Activated CD8-positive, alpha-beta T cell treated with anti-CD3 and anti-CD28 coated beads, Interleukin-2, amount 10 ng/mL, durations not matched to agents 7 days and 5 days (primary cell): ENCODE results near the gene RNASE13. TPM values are rescaled to one million over a fixed set of nuclear protein-coding genes. Genes with fewer than 3 reads are reported as not detected.
"Not testable (repeated sequence)": the region's sequence is repeated elsewhere in the genome, so short reads cannot be mapped to it uniquely, and the experiment has no call there.

Experiments
- ATAC-seq: fragments of 150-1000 bp; cut with Tn5 transposase; one replicate; pipeline ENCODE4 v1.10.0; 2021; ENCODE audit warnings: moderate library complexity
- CTCF ChIA-PET: fragments of 350-600 bp; sonication (Branson Sonifier 250); formaldehyde crosslinking; loops from one replicate; lab custom pipeline; 2021; ENCODE audit warnings: antibody characterized with exemption; lab: Charles Lee
- POLR2A ChIA-PET: fragments of 350-600 bp; sonication (Branson Sonifier 250); formaldehyde crosslinking; loops from one replicate; lab custom pipeline; 2021; ENCODE audit warnings: antibody characterized with exemption; lab: Charles Lee
- DNase-seq: peaks from one replicate; pipeline ENCODE4 v3.0.0-alpha.2; 2020
- H3K27ac Mint-ChIP-seq: one replicate; pipeline ENCODE4 v1.8.0; 2021; ENCODE audit warnings: mild to moderate bottlenecking, mixed read lengths
- H3K27me3 Mint-ChIP-seq: one replicate; pipeline ENCODE4 v1.8.0; 2021; ENCODE audit warnings: low read depth, mixed read lengths
- H3K36me3 Mint-ChIP-seq: one replicate; pipeline ENCODE4 v1.8.0; 2021; ENCODE audit warnings: low read depth, mixed read lengths
- H3K4me1 Mint-ChIP-seq: one replicate; pipeline ENCODE4 v1.8.0; 2021; ENCODE audit warnings: low read depth, mixed read lengths
- H3K4me3 Mint-ChIP-seq: one replicate; pipeline ENCODE4 v1.8.0; 2021; ENCODE audit warnings: mild to moderate bottlenecking, mixed read lengths
- H3K9me3 Mint-ChIP-seq: one replicate; pipeline ENCODE4 v1.8.0; 2022; ENCODE audit warnings: mixed read lengths; ENCODE audit not compliant: insufficient read depth
- total RNA-seq, 2 experiments: library from RNA; stranded (reverse); gene quantifications; one replicate each; pipeline ENCODE4 v1.2.3, GENCODE V29; 2021

Gene RNASE13
- total RNA-seq, 2 experiments from 2014 or later: not detected

DNA sequence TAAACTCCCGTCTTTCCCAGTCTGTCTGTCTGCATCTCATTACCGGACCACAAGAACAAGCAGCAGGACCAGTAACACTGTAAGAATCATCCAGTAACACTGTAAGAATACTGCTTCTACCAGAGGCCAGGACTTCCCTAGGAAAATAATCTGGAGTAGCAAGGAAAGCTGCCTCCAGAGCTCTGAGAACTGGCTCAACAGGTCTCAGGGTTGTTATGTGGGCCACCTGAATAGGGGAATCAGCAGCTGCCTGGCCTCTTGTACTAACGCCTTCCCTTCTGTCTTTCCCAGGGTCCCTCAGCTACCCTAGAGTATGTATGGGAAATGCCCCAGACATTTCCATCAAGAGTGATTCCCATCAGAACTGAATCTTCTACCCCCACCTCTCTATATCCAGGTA lies 36.5 kb downstream of the RNASE13 start:
- Mint-ChIP-seq H3K27me3 (no peaks in the 10 kb centered on the region), H3K4me3 (no peak overlapping the region), H3K9me3 (no peaks in the 10 kb centered on the region), H3K27ac (peak overlapping the region; percentile 51), H3K36me3 (peaks cover 42% of the 10 kb centered on the region), H3K4me1 (peaks cover 13% of the 10 kb centered on the region)
- DNase-seq (no peak), ATAC-seq (no peak)
- CTCF ChIA-PET: interaction anchor here (1.2 to 11.9 kb wide), 4 partner anchors 17 to 107 kb away, joined by 3 to 126 read pairs (median 16); no protein-coding TSS in a partner anchor
- POLR2A ChIA-PET: no interaction called here

DNA sequence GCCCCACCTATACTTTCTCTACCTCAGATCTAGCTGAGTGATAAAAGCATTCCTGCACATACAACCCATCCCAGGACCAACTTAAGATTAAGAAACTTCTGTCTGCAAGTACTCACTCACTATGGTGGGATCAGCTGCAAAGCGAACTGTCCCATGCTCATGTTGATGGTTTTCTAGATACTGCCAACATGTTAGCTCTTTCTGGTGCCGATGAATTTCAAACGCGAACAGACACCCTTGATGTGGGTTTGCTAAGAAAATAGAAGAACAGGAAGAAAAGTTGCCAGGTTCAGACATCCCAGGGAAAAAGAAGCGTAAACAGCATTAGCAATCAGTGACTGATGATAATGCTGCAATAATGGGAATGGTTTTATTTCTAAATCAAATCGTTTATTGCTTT lies 37.0 kb downstream of the RNASE13 start:
- Mint-ChIP-seq H3K27ac (no peak overlapping the region), H3K27me3 (no peaks in the 10 kb centered on the region), H3K36me3 (peaks cover 46% of the 10 kb centered on the region), H3K4me3 (no peak overlapping the region), H3K4me1 (peaks cover 15% of the 10 kb centered on the region), H3K9me3 (no peaks in the 10 kb centered on the region)
- ChIA-PET POLR2A (interaction anchor here (0.5 kb wide), 1 partner anchor 9 kb away, joined by 4 read pairs; no protein-coding TSS in a partner anchor), CTCF (interaction anchor here (1.0 to 11.9 kb wide), 5 partner anchors 8 to 108 kb away, joined by 3 to 126 read pairs (median 13); no protein-coding TSS in a partner anchor)
- DNase-seq: no peak
- ATAC-seq: no peak

DNA sequence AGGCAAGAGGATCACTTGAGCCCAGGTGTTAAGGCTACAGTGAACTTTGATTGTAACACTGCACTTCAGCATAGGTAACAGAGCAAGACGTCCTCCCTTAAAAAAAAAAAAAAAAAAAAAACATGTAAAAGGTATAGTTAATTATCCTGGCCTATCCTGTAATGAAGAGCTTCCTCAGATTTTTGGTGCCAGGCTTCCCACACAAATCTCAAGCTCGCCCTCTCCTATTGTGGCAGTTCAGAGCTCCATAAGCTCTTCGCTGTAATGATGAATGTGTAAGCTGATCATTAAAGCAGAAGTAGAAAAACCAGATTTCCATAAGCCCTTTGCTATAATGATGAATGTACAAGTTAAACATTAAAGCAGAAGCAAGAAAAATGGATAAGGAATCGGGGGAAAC lies 37.5 kb downstream of the RNASE13 start:
- Mint-ChIP-seq H3K4me3 (no peak overlapping the region), H3K36me3 (peaks cover 47% of the 10 kb centered on the region), H3K27ac (no peak overlapping the region), H3K9me3 (no peaks in the 10 kb centered on the region), H3K27me3 (no peaks in the 10 kb centered on the region), H3K4me1 (peaks cover 17% of the 10 kb centered on the region)
- CTCF ChIA-PET: interaction anchor here (1.0 to 11.9 kb wide), 5 partner anchors 8 to 108 kb away, joined by 3 to 126 read pairs (median 13); no protein-coding TSS in a partner anchor
- POLR2A ChIA-PET: no interaction called here
- ATAC-seq (no peak), DNase-seq (no peak)

DNA sequence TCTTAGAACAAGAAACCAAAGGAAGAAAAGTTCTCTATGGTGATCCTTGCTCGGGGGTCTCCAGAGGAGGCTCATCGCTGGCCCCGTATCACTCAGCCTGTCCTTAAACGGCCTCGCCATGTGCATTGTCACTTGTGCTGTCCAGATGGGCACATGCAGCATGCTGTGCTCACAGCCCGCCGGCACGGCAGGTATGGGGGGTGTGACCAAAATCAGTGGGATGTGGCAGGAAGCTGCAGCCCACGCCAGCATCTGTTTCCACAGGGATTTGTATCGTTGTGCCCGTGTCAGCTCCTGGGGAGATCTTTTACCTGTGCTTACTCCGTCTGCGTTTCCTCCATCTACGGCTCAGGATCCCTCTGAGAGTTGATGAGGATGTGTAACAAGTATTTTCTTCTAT lies 38.1 kb downstream of the RNASE13 start:
- no peak for DNase-seq
- no peaks in the 10 kb centered on the region for H3K9me3 Mint-ChIP-seq
- H3K4me3 Mint-ChIP-seq: no peak overlapping the region
- peaks cover 52% of the 10 kb centered on the region for H3K36me3 Mint-ChIP-seq
- ChIA-PET CTCF (interaction anchor here (1.0 to 11.9 kb wide), 3 partner anchors 9 to 43 kb away, joined by 3 to 126 read pairs (median 4); no protein-coding TSS in a partner anchor), POLR2A (no interaction called here)
- H3K27me3 Mint-ChIP-seq: no peaks in the 10 kb centered on the region
- H3K27ac Mint-ChIP-seq: no peak overlapping the region
- no peak for ATAC-seq
- H3K4me1 Mint-ChIP-seq: peaks cover 23% of the 10 kb centered on the region

DNA sequence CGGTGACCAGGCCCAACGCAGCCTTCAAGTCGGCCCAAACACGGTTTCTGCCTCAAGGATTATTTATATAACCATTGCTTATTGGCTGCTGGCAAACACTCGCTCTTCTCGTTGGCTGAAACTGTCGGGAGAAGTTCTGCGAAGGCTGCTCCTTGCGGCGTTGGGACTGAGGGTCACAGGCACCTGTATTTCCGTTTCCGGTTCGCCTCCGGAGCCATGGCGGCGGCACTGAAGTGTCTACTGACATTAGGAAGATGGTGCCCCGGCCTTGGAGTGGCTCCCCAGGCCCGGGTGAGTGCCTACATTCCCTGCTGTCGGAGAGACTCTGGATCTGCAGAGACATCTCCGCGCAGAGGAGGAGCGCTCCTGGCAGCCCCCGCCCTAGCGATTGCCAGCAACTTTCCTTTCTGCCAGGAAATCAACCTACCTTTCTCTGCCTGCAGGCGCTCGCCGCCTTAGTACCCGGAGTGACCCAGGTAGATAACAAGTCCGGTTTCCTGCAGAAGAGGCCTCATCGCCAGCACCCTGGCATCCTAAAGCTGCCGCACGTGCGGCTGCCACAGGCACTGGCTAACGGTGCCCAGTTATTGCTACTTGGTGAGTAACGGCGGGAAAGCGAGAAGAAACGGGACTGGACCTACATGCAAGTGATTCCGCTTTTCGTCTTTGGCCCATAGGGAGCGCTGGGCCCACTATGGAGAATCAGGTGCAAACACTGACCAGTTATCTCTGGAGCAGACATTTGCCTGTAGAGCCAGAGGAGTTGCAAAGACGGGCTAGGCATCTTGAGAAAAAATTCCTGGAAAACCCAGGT lies 44.6 kb downstream of the RNASE13 start, which contains the start of gene METTL17:
TSS of gene METTL17 (plus strand) at position 194 of the 814 bp plus-strand sequence. CDS start at position 217, 23 bp downstream.
- CTCF ChIA-PET: interaction anchor here (1.0 to 3.7 kb wide), 4 partner anchors 11 to 103 kb away, joined by 3 to 16 read pairs (median 7); no protein-coding TSS in a partner anchor
- Mint-ChIP-seq H3K4me3 (peak within 1 kb of the TSS; percentile 92), H3K27me3 (no peaks in the 10 kb centered on the region), H3K9me3 (no peaks in the 10 kb centered on the region), H3K4me1 (peaks cover 41% of the 10 kb centered on the region), H3K27ac (peak within 1 kb of the TSS; percentile 90), H3K36me3 (peaks cover 35% of the 10 kb centered on the region)
- POLR2A ChIA-PET: interaction anchor here (1.3 kb wide), 1 partner anchor 15 kb away, joined by 4 read pairs; no protein-coding TSS in a partner anchor
- peak; percentile 94 for DNase-seq
- peak; percentile 97 for ATAC-seq

DNA sequence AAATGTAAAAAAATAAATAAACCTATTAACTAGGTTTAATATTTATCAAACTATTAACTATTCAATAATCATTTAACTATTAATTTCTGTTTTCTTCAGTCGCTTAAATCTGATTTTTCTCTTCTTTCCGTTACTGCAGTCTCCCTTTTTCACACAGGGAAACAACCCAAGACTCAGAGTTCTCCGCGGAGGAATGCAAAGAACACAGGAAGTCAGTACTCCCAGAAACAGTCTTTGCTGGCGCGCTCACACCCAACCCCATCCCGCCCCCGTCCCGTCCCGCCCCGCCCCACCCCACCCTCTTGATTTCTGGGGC lies 45.2 kb downstream of the RNASE13 start:
- ATAC-seq: no peak
- Mint-ChIP-seq H3K9me3 (no peaks in the 10 kb centered on the region), H3K4me1 (peaks cover 41% of the 10 kb centered on the region), H3K4me3 (peak overlapping the region; percentile 92), H3K27me3 (no peaks in the 10 kb centered on the region), H3K27ac (peak overlapping the region; percentile 90), H3K36me3 (peaks cover 29% of the 10 kb centered on the region)
- POLR2A ChIA-PET: interaction anchor here (0.6 to 1.3 kb wide), 2 partner anchors 8 to 16 kb away, joined by 4 read pairs; no protein-coding TSS in a partner anchor
- DNase-seq: no peak
- CTCF ChIA-PET: interaction anchor here (0.6 to 2.8 kb wide), 7 partner anchors 17 to 115 kb away, joined by 3 to 15 read pairs (median 3); no protein-coding TSS in a partner anchor

DNA sequence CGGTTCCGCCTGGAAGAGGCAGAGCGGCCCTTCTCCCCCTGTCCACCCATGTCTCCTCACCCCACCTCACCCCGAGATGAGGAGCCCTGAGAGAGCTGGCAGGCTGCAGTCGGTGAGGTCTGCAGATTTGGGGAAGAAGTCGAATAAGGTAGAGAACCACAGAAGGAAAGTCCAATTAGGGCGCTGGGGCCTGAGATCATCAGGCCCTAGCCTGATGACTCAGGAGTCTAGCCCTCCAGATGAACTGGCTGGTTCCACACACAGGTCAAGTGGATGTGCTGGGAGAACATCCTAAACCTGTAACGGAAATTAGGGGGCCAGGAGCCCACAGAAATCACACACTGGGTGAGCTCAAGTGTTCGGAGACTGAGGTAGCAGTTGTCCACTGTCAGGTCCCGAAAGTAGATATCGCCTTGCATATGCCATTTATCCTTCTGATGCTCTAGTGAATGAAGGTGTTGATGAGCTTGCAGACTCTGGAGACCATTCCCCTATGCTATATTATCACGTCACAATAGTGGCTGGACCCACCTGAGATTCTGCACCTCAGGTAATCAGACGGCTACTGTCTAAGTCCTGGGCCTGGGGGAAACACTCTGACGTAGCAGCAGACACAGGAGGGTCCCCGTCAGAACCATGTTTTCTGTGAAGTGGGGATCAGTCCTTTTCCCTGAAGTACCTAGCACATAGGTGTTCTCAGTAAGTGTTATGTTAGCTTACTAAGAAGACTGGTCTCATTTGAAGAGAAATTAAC lies 45.7 kb downstream of the RNASE13 start:
- ATAC-seq (no peak), DNase-seq (no peak)
- H3K4me3 Mint-ChIP-seq: peak overlapping the region; percentile 45
- peak overlapping the region; percentile 49 for H3K27ac Mint-ChIP-seq
- H3K4me1 Mint-ChIP-seq: peaks cover 41% of the 10 kb centered on the region
- no peaks in the 10 kb centered on the region for H3K9me3 Mint-ChIP-seq
- no peaks in the 10 kb centered on the region for H3K27me3 Mint-ChIP-seq
- CTCF ChIA-PET: interaction anchor here (0.6 to 2.8 kb wide), 7 partner anchors 17 to 116 kb away, joined by 3 to 15 read pairs (median 3); no protein-coding TSS in a partner anchor
- peaks cover 26% of the 10 kb centered on the region for H3K36me3 Mint-ChIP-seq
- POLR2A ChIA-PET: interaction anchor here (0.6 to 1.3 kb wide), 2 partner anchors 9 to 16 kb away, joined by 4 read pairs; no protein-coding TSS in a partner anchor

DNA sequence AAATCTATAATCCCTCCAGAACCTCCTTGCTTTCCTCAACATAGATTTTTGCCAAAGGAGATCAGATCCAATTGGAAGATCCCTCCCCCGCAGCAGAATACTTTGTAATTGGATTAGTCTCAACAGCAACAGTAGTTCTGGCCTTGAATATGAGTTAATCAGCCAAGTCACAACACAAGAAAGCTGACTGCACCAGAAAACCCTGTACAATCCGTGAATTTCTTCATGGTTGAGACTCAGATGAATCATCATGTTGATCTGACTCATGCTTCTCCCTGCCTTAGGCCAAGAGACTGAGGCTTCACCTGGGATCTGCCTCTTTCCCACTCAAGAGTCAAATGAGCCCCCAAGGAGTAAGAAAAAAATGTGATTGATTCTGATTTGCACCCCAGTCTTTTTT lies 47.8 kb downstream of the RNASE13 start:
- Mint-ChIP-seq H3K27me3 (peaks cover 3% of the 10 kb centered on the region), H3K4me3 (no peak overlapping the region), H3K36me3 (peaks cover 13% of the 10 kb centered on the region), H3K4me1 (peaks cover 33% of the 10 kb centered on the region), H3K9me3 (no peaks in the 10 kb centered on the region), H3K27ac (no peak overlapping the region)
- CTCF ChIA-PET: interaction anchor here (2.8 kb wide), 1 partner anchor 28 kb away, joined by 15 read pairs; no protein-coding TSS in a partner anchor
- ATAC-seq (no peak), DNase-seq (no peak)
- POLR2A ChIA-PET: no interaction called here

DNA sequence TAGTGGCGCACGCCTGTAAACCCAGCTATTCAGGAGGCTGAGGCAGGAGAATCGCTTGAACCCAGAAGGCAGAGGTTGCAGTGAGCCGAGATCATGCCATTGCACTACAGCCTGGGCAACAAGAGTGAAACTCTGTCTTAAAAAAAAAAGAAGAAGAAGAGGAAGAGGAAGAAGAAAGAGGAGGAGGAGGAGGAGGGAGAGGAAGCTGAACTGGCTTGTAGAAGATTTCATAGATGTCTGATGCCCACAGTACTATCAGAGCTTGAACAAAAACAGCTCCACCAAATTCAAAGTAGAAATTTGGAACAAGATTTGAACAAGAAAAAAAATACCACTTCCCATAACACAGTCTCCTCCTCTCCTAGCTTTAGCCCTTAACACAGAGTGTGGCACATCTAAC lies 49.0 kb downstream of the RNASE13 start:
- POLR2A ChIA-PET: interaction anchor here (0.6 kb wide), 1 partner anchor 590 kb away, joined by 3 read pairs; no protein-coding TSS in a partner anchor
- H3K4me1 Mint-ChIP-seq: peaks cover 24% of the 10 kb centered on the region
- not testable (repeated sequence) for DNase-seq, H3K27ac Mint-ChIP-seq, ATAC-seq, H3K36me3 Mint-ChIP-seq, H3K27me3 Mint-ChIP-seq, H3K4me3 Mint-ChIP-seq, H3K9me3 Mint-ChIP-seq
- CTCF ChIA-PET: interaction anchor here (1.3 to 1.5 kb wide), 2 partner anchors 14 to 118 kb away, joined by 3 to 9 read pairs; no protein-coding TSS in a partner anchor
